ENCODE measurements around the gene DMD.
A peak's percentile ranks its signal among the peaks of the same experiment; 100 is the strongest.

Gene DMD

GRCh38 chrX:32443841-32444240 is 767.5 kb downstream of the DMD start:
- Mint-ChIP-seq H3K4me3 (no peak overlapping the region), H3K27me3 (no peaks in the 10 kb centered on the region), H3K9me3 (no peaks in the 10 kb centered on the region), H3K4me1 (ENCODE audit: low read depth) (peaks cover 15% of the 10 kb centered on the region), H3K27ac (peak overlapping the region; percentile 40), H3K36me3 (ENCODE audit: low read depth) (no peaks in the 10 kb centered on the region)

GRCh38 chrX:32421266-32421665 is 790.1 kb downstream of the DMD start:
- H3K27ac Mint-ChIP-seq: no peak overlapping the region
- H3K4me3 Mint-ChIP-seq: no peak overlapping the region

GRCh38 chrX:32408389-32408788 is 803.0 kb downstream of the DMD start:
- H3K27ac Mint-ChIP-seq: no peak overlapping the region
- no peak overlapping the region for H3K4me3 Mint-ChIP-seq
- H3K4me1 Mint-ChIP-seq (ENCODE audit: low read depth): no peaks in the 10 kb centered on the region
- no peaks in the 10 kb centered on the region for H3K9me3 Mint-ChIP-seq
- no peaks in the 10 kb centered on the region for H3K36me3 Mint-ChIP-seq (ENCODE audit: low read depth)
- H3K27me3 Mint-ChIP-seq: no peaks in the 10 kb centered on the region

More at GRCh38 chrX:32421266-32421665, 790.1 kb downstream of the DMD start:
- H3K4me1 Mint-ChIP-seq (ENCODE audit: low read depth): no peaks in the 10 kb centered on the region
- H3K27me3 Mint-ChIP-seq: no peaks in the 10 kb centered on the region
- peaks cover 6% of the 10 kb centered on the region for H3K9me3 Mint-ChIP-seq
- H3K36me3 Mint-ChIP-seq (ENCODE audit: low read depth): no peaks in the 10 kb centered on the region

GRCh38 chrX:32397562-32398216 is 813.7 kb downstream of the DMD start:
- Mint-ChIP-seq H3K4me1 (ENCODE audit: low read depth) (no peaks in the 10 kb centered on the region), H3K36me3 (ENCODE audit: low read depth) (no peaks in the 10 kb centered on the region), H3K9me3 (no peaks in the 10 kb centered on the region), H3K4me3 (no peak overlapping the region), H3K27me3 (no peaks in the 10 kb centered on the region), H3K27ac (no peak overlapping the region)

GRCh38 chrX:32395878-32396277 is 815.5 kb downstream of the DMD start:
- Mint-ChIP-seq H3K27me3 (no peaks in the 10 kb centered on the region), H3K9me3 (no peaks in the 10 kb centered on the region), H3K36me3 (ENCODE audit: low read depth) (no peaks in the 10 kb centered on the region)

GRCh38 chrX:32392655-32393054 is 818.7 kb downstream of the DMD start:
- Mint-ChIP-seq H3K27ac (no peak overlapping the region), H3K9me3 (no peaks in the 10 kb centered on the region), H3K27me3 (no peaks in the 10 kb centered on the region), H3K36me3 (ENCODE audit: low read depth) (no peaks in the 10 kb centered on the region), H3K4me3 (no peak overlapping the region), H3K4me1 (ENCODE audit: low read depth) (no peaks in the 10 kb centered on the region)

More at GRCh38 chrX:32395878-32396277, 815.5 kb downstream of the DMD start:
- no peak overlapping the region for H3K27ac Mint-ChIP-seq
- H3K4me1 Mint-ChIP-seq (ENCODE audit: low read depth): no peaks in the 10 kb centered on the region
- no peak overlapping the region for H3K4me3 Mint-ChIP-seq

GRCh38 chrX:32370456-32371205 is 840.7 kb downstream of the DMD start:
- Mint-ChIP-seq H3K36me3 (ENCODE audit: low read depth) (no peaks in the 10 kb centered on the region), H3K27me3 (no peaks in the 10 kb centered on the region), H3K9me3 (no peaks in the 10 kb centered on the region), H3K4me1 (ENCODE audit: low read depth) (no peaks in the 10 kb centered on the region), H3K4me3 (no peak overlapping the region), H3K27ac (no peak overlapping the region)

GRCh38 chrX:32293962-32294700 is 917.2 kb downstream of the DMD start:
- Mint-ChIP-seq H3K4me1 (ENCODE audit: low read depth) (no peaks in the 10 kb centered on the region), H3K9me3 (peaks cover 3% of the 10 kb centered on the region), H3K4me3 (no peak overlapping the region), H3K27ac (no peak overlapping the region), H3K36me3 (ENCODE audit: low read depth) (no peaks in the 10 kb centered on the region), H3K27me3 (no peaks in the 10 kb centered on the region)

- Mint-ChIP-seq H3K36me3 (ENCODE audit: low read depth) (no peaks in the 10 kb centered on the region), H3K4me3 (no peak overlapping the region), H3K9me3 (peaks cover 3% of the 10 kb centered on the region), H3K4me1 (ENCODE audit: low read depth) (no peaks in the 10 kb centered on the region), H3K27ac (no peak overlapping the region), H3K27me3 (no peaks in the 10 kb centered on the region)
Measured at GRCh38 chrX:32289356-32289755, 922.0 kb downstream of the DMD start.

GRCh38 chrX:32281853-32282252 is 929.5 kb downstream of the DMD start:
- Mint-ChIP-seq H3K4me3 (no peak overlapping the region), H3K9me3 (no peaks in the 10 kb centered on the region), H3K27ac (no peak overlapping the region), H3K4me1 (ENCODE audit: low read depth) (no peaks in the 10 kb centered on the region), H3K27me3 (no peaks in the 10 kb centered on the region), H3K36me3 (ENCODE audit: low read depth) (no peaks in the 10 kb centered on the region)

- Mint-ChIP-seq H3K27ac (no peak overlapping the region), H3K4me1 (ENCODE audit: low read depth) (no peaks in the 10 kb centered on the region), H3K27me3 (no peaks in the 10 kb centered on the region), H3K9me3 (no peaks in the 10 kb centered on the region), H3K36me3 (ENCODE audit: low read depth) (no peaks in the 10 kb centered on the region), H3K4me3 (no peak overlapping the region)
Measured at GRCh38 chrX:32280921-32281320, 930.4 kb downstream of the DMD start.

- Mint-ChIP-seq H3K4me3 (no peak overlapping the region), H3K36me3 (ENCODE audit: low read depth) (no peaks in the 10 kb centered on the region), H3K9me3 (no peaks in the 10 kb centered on the region), H3K4me1 (ENCODE audit: low read depth) (no peaks in the 10 kb centered on the region), H3K27me3 (no peaks in the 10 kb centered on the region), H3K27ac (no peak overlapping the region)
Measured at GRCh38 chrX:32280489-32280888, 930.9 kb downstream of the DMD start.

GRCh38 chrX:32276153-32276552 is 935.2 kb downstream of the DMD start:
- no peaks in the 10 kb centered on the region for H3K4me1 Mint-ChIP-seq (ENCODE audit: low read depth)
- no peaks in the 10 kb centered on the region for H3K36me3 Mint-ChIP-seq (ENCODE audit: low read depth)
- no peak overlapping the region for H3K4me3 Mint-ChIP-seq
- H3K27ac Mint-ChIP-seq: no peak overlapping the region
- no peaks in the 10 kb centered on the region for H3K27me3 Mint-ChIP-seq
- H3K9me3 Mint-ChIP-seq: peaks cover 5% of the 10 kb centered on the region

GRCh38 chrX:32269866-32270265 is 941.5 kb downstream of the DMD start:
- H3K27me3 Mint-ChIP-seq: no peaks in the 10 kb centered on the region
- H3K9me3 Mint-ChIP-seq: peaks cover under 1% of the 10 kb centered on the region
- no peaks in the 10 kb centered on the region for H3K4me1 Mint-ChIP-seq (ENCODE audit: low read depth)
- H3K4me3 Mint-ChIP-seq: no peak overlapping the region
- no peaks in the 10 kb centered on the region for H3K36me3 Mint-ChIP-seq (ENCODE audit: low read depth)
- no peak overlapping the region for H3K27ac Mint-ChIP-seq

GRCh38 chrX:32268207-32268606 is 943.1 kb downstream of the DMD start:
- H3K4me1 Mint-ChIP-seq (ENCODE audit: low read depth): no peaks in the 10 kb centered on the region
- H3K36me3 Mint-ChIP-seq (ENCODE audit: low read depth): no peaks in the 10 kb centered on the region
- H3K27ac Mint-ChIP-seq: no peak overlapping the region
- no peaks in the 10 kb centered on the region for H3K9me3 Mint-ChIP-seq
- no peak overlapping the region for H3K4me3 Mint-ChIP-seq
- no peaks in the 10 kb centered on the region for H3K27me3 Mint-ChIP-seq
